ENCODE measurements around the gene TMEM260.
"Not testable (repeated sequence)": the region's sequence is repeated elsewhere in the genome, so short reads cannot be mapped to it uniquely, and the experiment has no call there.

Gene TMEM260

GRCh38 chr14:56687123-56687522 lies 107.5 kb downstream of the TMEM260 start:
- TF ChIP-seq ZC3H10 (CRISPR knock-in tag; IDR thresholded peaks at IDR 0.05) (no peak), SNAI2 (CRISPR knock-in tag; IDR thresholded peaks at IDR 0.05) (no peak), ZNF70 (CRISPR knock-in tag; IDR thresholded peaks at IDR 0.05) (no peak), CSDC2 (CRISPR knock-in tag; IDR thresholded peaks at IDR 0.05) (no peak), TOX (CRISPR knock-in tag; IDR thresholded peaks at IDR 0.05; ENCODE audit: borderline replicate concordance) (no peak), RARB (CRISPR knock-in tag; IDR thresholded peaks at IDR 0.05) (no peak), ZNF565 (CRISPR knock-in tag; conservative IDR thresholded peaks at IDR 0.05; ENCODE audit: low read depth) (no peak), GLIS3 (CRISPR knock-in tag; IDR thresholded peaks at IDR 0.05) (no peak), TCF4 (CRISPR knock-in tag; IDR thresholded peaks at IDR 0.05; ENCODE audit: borderline replicate concordance) (no peak), CREB5 (CRISPR knock-in tag; IDR thresholded peaks at IDR 0.05; ENCODE audit: low read depth) (no peak), PATZ1 (CRISPR knock-in tag; IDR thresholded peaks at IDR 0.05; ENCODE audit: borderline replicate concordance) (no peak), ZFP3 (CRISPR knock-in tag; IDR thresholded peaks at IDR 0.05) (no peak), OSR1 (CRISPR knock-in tag; IDR thresholded peaks at IDR 0.05) (no peak), TSHZ2 (CRISPR knock-in tag; IDR thresholded peaks at IDR 0.05) (no peak), ISL1 (CRISPR knock-in tag; IDR thresholded peaks at IDR 0.05) (no peak), ESRRG (CRISPR knock-in tag; IDR thresholded peaks at IDR 0.05) (no peak), ZNF8 (CRISPR knock-in tag; IDR thresholded peaks at IDR 0.05) (no peak), BACH2 (CRISPR knock-in tag; IDR thresholded peaks at IDR 0.05; ENCODE audit: borderline replicate concordance) (no peak), ZFP30 (CRISPR knock-in tag; IDR thresholded peaks at IDR 0.05) (no peak), PPARA (CRISPR knock-in tag; IDR thresholded peaks at IDR 0.05; ENCODE audit: borderline replicate concordance) (no peak)
- no peak for ATAC-seq

- ATAC-seq: no peak
- TF ChIP-seq BACH2 (CRISPR knock-in tag; IDR thresholded peaks at IDR 0.05; ENCODE audit: borderline replicate concordance) (no peak), ZFP3 (CRISPR knock-in tag; IDR thresholded peaks at IDR 0.05) (no peak), TSHZ2 (CRISPR knock-in tag; IDR thresholded peaks at IDR 0.05) (no peak), CSDC2 (CRISPR knock-in tag; IDR thresholded peaks at IDR 0.05) (no peak), ZNF70 (CRISPR knock-in tag; IDR thresholded peaks at IDR 0.05) (no peak), OSR1 (CRISPR knock-in tag; IDR thresholded peaks at IDR 0.05) (no peak), CSRNP3 (CRISPR knock-in tag; IDR thresholded peaks at IDR 0.05) (no peak), POU6F1 (CRISPR knock-in tag; IDR thresholded peaks at IDR 0.05; ENCODE audit: borderline replicate concordance, low read depth) (no peak), TOX (CRISPR knock-in tag; IDR thresholded peaks at IDR 0.05; ENCODE audit: borderline replicate concordance) (no peak)
These were observed 115.0 kb downstream of the TMEM260 start for GRCh38 chr14:56694609-56695008.

GRCh38 chr14:56695216-56695615 lies 115.6 kb downstream of the TMEM260 start:
- not testable (repeated sequence) for ATAC-seq

All from SK-N-SH treated with all-trans-retinoic acid at 6 μM for 48 hours (cell line).